Cardiac muscle cell (in vitro differentiated cells and primary cell): ENCODE results near the gene ADAM8. TPM values are rescaled to one million over a fixed set of nuclear protein-coding genes. Genes with fewer than 3 reads are reported as not detected.
A peak's percentile ranks its signal among the peaks of the same experiment; 100 is the strongest.

Source experiments
- DNase-seq, 2 donors: peaks; one replicate each; pipeline versions ENCODE4 v3.0.0 to v3.0.0-alpha.2; 2010 to 2017; ENCODE audit warnings: low read depth in 1 of 2, low spot score in 1 of 2
- H3K27ac ChIP-seq: fragments of 200-600 bp; sonication (generic); 2 replicates; pipeline ENCODE4 v1.5.1; 2016
- H3K27me3 ChIP-seq: fragments of 200-600 bp; sonication (generic); 2 replicates; pipeline ENCODE4 v1.6.0; 2016; ENCODE audit warnings: control low read depth
- H3K36me3 ChIP-seq: fragments of 200-600 bp; sonication (generic); 2 replicates; pipeline ENCODE4 v1.5.1; 2016; ENCODE audit warnings: control low read depth
- H3K4me1 ChIP-seq: fragments of 200-600 bp; sonication (generic); 2 replicates; pipeline ENCODE4 v1.8.1; 2017; ENCODE audit warnings: low read depth, mild to moderate bottlenecking, mixed run types
- H3K4me3 ChIP-seq: fragments of 200-600 bp; sonication (generic); 2 replicates; pipeline ENCODE4 v1.5.1; 2016; ENCODE audit warnings: mild to moderate bottlenecking
- H3K9me3 ChIP-seq: fragments of 200-600 bp; sonication (generic); 2 replicates; pipeline ENCODE4 v1.5.1; 2017; ENCODE audit warnings: low read depth, mild to moderate bottlenecking, control low read depth
- CTCF ChIP-seq: IDR thresholded peaks from 2 replicates; pipeline ENCODE4 v1.5.1; 2012; ENCODE audit warnings: low read depth, mild to moderate bottlenecking, low read length
- polyA plus RNA-seq: library from polyadenylated mRNA; unstranded; fragments of >200 nt; fragmentation: Nextera tagmentation; extraction: Ambion mirVana; gene quantifications from 2 replicates; pipeline ENCODE4 v1.2.1, GENCODE V29; 2016
- total RNA-seq: library from RNA; depleted of rRNA; stranded (reverse); fragments of >200 nt; gene quantifications from 2 replicates; pipeline ENCODE4 v1.2.3, GENCODE V29; 2016

Gene ADAM8
- total and polyA plus RNA-seq, 2 experiments from 2014 or later, result 2.3 to 6.9 TPM

- no peak for TF ChIP-seq CTCF
- Histone ChIP-seq H3K36me3 (peaks cover 60% of the 10 kb centered on the region), H3K4me3 (no peak overlapping the region), H3K27ac (no peak overlapping the region), H3K4me1 (no peaks in the 10 kb centered on the region), H3K27me3 (no peaks in the 10 kb centered on the region), H3K9me3 (no peaks in the 10 kb centered on the region)
- no peak for DNase-seq
These were observed 20.8 kb upstream of the ADAM8 start for GRCh38 chr10:133297504-133297903.

- Histone ChIP-seq H3K27me3 (no peaks in the 10 kb centered on the region), H3K36me3 (peaks cover 63% of the 10 kb centered on the region), H3K4me3 (no peak overlapping the region), H3K4me1 (no peaks in the 10 kb centered on the region), H3K27ac (no peak overlapping the region), H3K9me3 (no peaks in the 10 kb centered on the region)
- TF ChIP-seq CTCF, result no peak
- no peak for DNase-seq
These were observed 19.0 kb upstream of the ADAM8 start for GRCh38 chr10:133295426-133296320.

DNA sequence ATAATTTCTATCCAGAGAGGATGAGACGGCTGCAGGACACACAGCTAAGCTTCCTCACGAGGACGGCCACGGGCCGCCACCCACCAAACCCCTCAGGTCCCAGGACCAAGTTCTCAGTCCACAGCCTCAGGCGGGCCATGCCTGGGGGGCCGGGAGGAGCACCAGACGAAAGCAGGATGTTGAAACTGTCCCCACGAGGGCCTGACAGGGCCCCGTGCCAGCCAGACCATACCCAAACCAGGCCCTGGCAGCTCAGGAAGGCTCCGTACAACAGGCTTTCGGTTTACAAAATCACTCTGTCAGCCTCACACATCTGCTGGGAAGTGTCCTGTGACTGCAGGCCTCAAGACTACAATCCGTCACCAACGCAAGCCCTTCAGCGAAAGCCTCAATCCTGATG lies 17.5 kb upstream of the ADAM8 start:
- Histone ChIP-seq H3K36me3 (peaks cover 50% of the 10 kb centered on the region), H3K27ac (no peak overlapping the region), H3K9me3 (no peaks in the 10 kb centered on the region), H3K4me3 (no peak overlapping the region), H3K4me1 (no peaks in the 10 kb centered on the region), H3K27me3 (no peaks in the 10 kb centered on the region)
- DNase-seq, result no peak
- TF ChIP-seq CTCF, result no peak

DNA sequence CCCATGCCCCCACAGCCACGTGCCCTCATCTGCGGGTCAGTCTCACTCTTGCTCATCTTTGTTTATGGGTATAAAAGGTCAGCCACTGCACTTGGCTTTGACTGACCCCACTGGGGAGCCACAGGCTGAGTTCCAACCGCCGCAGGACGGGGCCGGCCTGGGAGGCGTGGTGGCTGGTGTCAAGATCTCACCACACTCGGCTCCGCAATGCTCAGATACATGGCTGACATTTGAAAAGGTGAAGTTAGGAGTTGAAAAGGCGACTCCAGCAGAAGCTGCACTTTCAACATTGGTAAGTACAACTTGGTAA lies 17.1 kb upstream of the ADAM8 start:
- H3K36me3 ChIP-seq, result peaks cover 49% of the 10 kb centered on the region
- H3K27me3 ChIP-seq, result no peaks in the 10 kb centered on the region
- DNase-seq, result no peak
- no peaks in the 10 kb centered on the region for H3K4me1 ChIP-seq
- no peaks in the 10 kb centered on the region for H3K9me3 ChIP-seq
- no peak overlapping the region for H3K27ac ChIP-seq
- H3K4me3 ChIP-seq, result no peak overlapping the region
- no peak for TF ChIP-seq CTCF

- H3K4me3 ChIP-seq, result no peak overlapping the region
- no peaks in the 10 kb centered on the region for H3K4me1 ChIP-seq
- no peaks in the 10 kb centered on the region for H3K27me3 ChIP-seq
- no peak for TF ChIP-seq CTCF
- DNase-seq, result peak in 1 of 2 donors; percentile 48
- no peaks in the 10 kb centered on the region for H3K9me3 ChIP-seq
- H3K36me3 ChIP-seq, result peaks cover 50% of the 10 kb centered on the region
- no peak overlapping the region for H3K27ac ChIP-seq
These were observed 16.5 kb upstream of the ADAM8 start for GRCh38 chr10:133292919-133293809.
